ENCODE results near the gene HLA-DPA1.

DNA sequence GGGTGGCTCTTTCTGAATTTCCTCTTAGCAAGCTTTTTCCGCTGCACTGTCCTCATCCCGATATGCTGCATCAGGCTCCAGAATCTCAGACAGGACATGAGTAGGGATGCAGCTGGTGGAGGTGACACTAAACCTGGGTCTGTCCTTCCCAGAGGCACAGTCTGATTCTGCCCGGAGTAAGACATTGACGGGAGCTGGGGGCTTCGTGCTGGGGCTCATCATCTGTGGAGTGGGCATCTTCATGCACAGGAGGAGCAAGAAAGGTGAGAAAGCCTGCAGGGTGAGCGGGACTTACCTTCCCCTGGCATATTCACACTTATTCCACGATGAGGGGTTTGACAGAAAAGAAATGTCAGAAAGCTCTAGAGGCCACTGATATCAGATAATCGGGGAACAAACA, 12.2 kb upstream of the HLA-DPA1 start:
- TF ChIP-seq, protein P1, sequence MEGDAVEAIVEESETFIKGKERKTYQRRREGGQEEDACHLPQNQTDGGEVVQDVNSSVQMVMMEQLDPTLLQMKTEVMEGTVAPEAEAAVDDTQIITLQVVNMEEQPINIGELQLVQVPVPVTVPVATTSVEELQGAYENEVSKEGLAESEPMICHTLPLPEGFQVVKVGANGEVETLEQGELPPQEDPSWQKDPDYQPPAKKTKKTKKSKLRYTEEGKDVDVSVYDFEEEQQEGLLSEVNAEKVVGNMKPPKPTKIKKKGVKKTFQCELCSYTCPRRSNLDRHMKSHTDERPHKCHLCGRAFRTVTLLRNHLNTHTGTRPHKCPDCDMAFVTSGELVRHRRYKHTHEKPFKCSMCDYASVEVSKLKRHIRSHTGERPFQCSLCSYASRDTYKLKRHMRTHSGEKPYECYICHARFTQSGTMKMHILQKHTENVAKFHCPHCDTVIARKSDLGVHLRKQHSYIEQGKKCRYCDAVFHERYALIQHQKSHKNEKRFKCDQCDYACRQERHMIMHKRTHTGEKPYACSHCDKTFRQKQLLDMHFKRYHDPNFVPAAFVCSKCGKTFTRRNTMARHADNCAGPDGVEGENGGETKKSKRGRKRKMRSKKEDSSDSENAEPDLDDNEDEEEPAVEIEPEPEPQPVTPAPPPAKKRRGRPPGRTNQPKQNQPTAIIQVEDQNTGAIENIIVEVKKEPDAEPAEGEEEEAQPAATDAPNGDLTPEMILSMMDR (IDR thresholded peaks at IDR 0.05) = no peak
- no peak for TF ChIP-seq POLR2A (IDR thresholded peaks at IDR 0.05)
